Right renal pelvis (tissue), 4 donors: Measurements from ENCODE around the gene CAV1. TPM values are rescaled to one million over a fixed set of nuclear protein-coding genes. Genes with fewer than 3 reads are reported as not detected.
"Not testable (repeated sequence)": the region's sequence is repeated elsewhere in the genome, so short reads cannot be mapped to it uniquely, and the experiment has no call there.

Experiments used
- DNase-seq, 4 donors: peaks; one replicate each; pipeline ENCODE4 v3.0.0-alpha.2; 2013; ENCODE audit warnings: low read depth in 4 of 4, low spot score in 3 of 4, missing footprints in 1 of 4
- polyA plus RNA-seq, 4 donors: library from polyadenylated mRNA; unstranded; fragments of 120-200 nt; gene quantifications; one replicate each; pipeline ENCODE4 v1.2.1, GENCODE V29; 2013; ENCODE audit not compliant: insufficient read length in 4 of 4

The CAV1 gene
- polyA plus RNA-seq, 4 donors = 26.3 to 38.4 (median 34.0) TPM

- no peak for DNase-seq
Measured at GRCh38 chr7:116576350-116577319, 51.8 kb downstream of the CAV1 start.

GRCh38 chr7:116577320-116577871 lies 52.6 kb downstream of the CAV1 start:
- DNase-seq = no peak

- no peak for DNase-seq
Measured at GRCh38 chr7:116578526-116578925, 53.7 kb downstream of the CAV1 start.

GRCh38 chr7:116579322-116579721 lies 54.5 kb downstream of the CAV1 start:
- no peak for DNase-seq

GRCh38 chr7:116579835-116580234 lies 55.0 kb downstream of the CAV1 start:
- no peak for DNase-seq

- DNase-seq = no peak
Measured at GRCh38 chr7:116582164-116582732, 57.4 kb downstream of the CAV1 start.

- DNase-seq = no peak
Measured at GRCh38 chr7:116582806-116583444, 58.1 kb downstream of the CAV1 start.

- no peak for DNase-seq
Measured at GRCh38 chr7:116583653-116584052, 58.8 kb downstream of the CAV1 start.

GRCh38 chr7:116584721-116585120 lies 59.9 kb downstream of the CAV1 start:
- no peak for DNase-seq

- DNase-seq = no peak
Measured at GRCh38 chr7:116585392-116585791, 60.6 kb downstream of the CAV1 start.

GRCh38 chr7:116585967-116586366 lies 61.1 kb downstream of the CAV1 start:
- no peak for DNase-seq

- not testable (repeated sequence) for DNase-seq
Measured at GRCh38 chr7:116587200-116587599, 62.4 kb downstream of the CAV1 start.

- no peak for DNase-seq
Measured at GRCh38 chr7:116588225-116588624, 63.4 kb downstream of the CAV1 start.

- peak; percentile 33 to 43 (median 38) for DNase-seq
Measured at GRCh38 chr7:116588641-116589594, 64.1 kb downstream of the CAV1 start.

- no peak for DNase-seq
Measured at GRCh38 chr7:116591202-116592040, 66.6 kb downstream of the CAV1 start.

- no peak for DNase-seq
Measured at GRCh38 chr7:116592041-116592355, 67.2 kb downstream of the CAV1 start.

GRCh38 chr7:116592445-116592844 lies 67.6 kb downstream of the CAV1 start:
- DNase-seq = no peak

- no peak for DNase-seq
Measured at GRCh38 chr7:116593359-116594075, 68.7 kb downstream of the CAV1 start.

GRCh38 chr7:116595063-116595462 lies 70.2 kb downstream of the CAV1 start:
- no peak for DNase-seq
